ENCODE results near the gene ARHGEF7. TPM values are rescaled to one million over a fixed set of nuclear protein-coding genes. Genes with fewer than 3 reads are reported as not detected.

Gene ARHGEF7
- total and polyA plus RNA-seq, 2 experiments from 2014 or later, result 23.6 to 58.9 TPM

- TF ChIP-seq ZNF462 (CRISPR knock-in tag; IDR thresholded peaks at IDR 0.05) (no peak), JUNB (IDR thresholded peaks at IDR 0.05; ENCODE audit: unreplicated experiment) (no peak), CREB1 (CRISPR knock-in tag; IDR thresholded peaks at IDR 0.05; ENCODE audit: low read depth) (no peak), NANOG (IDR thresholded peaks at IDR 0.05; ENCODE audit: borderline replicate concordance) (no peak), ZNF114 (CRISPR knock-in tag; IDR thresholded peaks at IDR 0.05) (no peak), ZNF331 (CRISPR knock-in tag; IDR thresholded peaks at IDR 0.05; ENCODE audit: low read depth) (no peak), ETS1 (IDR thresholded peaks at IDR 0.05) (no peak), EZH2 (IDR thresholded peaks at IDR 0.05; ENCODE audit: low read depth, unreplicated experiment) (no peak)
Observed at GRCh38 chr13:111233080-111233479, 118.0 kb downstream of the ARHGEF7 start (continued).

All from GM23338 (cell line).